ENCODE results near the gene TKTL1. TPM values are rescaled to one million over a fixed set of nuclear protein-coding genes. Genes with fewer than 3 reads are reported as not detected.
"Not testable (repeated sequence)": the region's sequence is repeated elsewhere in the genome, so short reads cannot be mapped to it uniquely, and the experiment has no call there.

Gene TKTL1, protein sequence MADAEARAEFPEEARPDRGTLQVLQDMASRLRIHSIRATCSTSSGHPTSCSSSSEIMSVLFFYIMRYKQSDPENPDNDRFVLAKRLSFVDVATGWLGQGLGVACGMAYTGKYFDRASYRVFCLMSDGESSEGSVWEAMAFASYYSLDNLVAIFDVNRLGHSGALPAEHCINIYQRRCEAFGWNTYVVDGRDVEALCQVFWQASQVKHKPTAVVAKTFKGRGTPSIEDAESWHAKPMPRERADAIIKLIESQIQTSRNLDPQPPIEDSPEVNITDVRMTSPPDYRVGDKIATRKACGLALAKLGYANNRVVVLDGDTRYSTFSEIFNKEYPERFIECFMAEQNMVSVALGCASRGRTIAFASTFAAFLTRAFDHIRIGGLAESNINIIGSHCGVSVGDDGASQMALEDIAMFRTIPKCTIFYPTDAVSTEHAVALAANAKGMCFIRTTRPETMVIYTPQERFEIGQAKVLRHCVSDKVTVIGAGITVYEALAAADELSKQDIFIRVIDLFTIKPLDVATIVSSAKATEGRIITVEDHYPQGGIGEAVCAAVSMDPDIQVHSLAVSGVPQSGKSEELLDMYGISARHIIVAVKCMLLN
- total RNA-seq (2014; rRNA removed; shearing (Covaris generic)), result not detected in 2 replicates

- H3K4me1 ChIP-seq (replicated peaks), result no peaks in the 10 kb centered on the region
- H3K27ac ChIP-seq, result no peak within 1 kb of the TSS
- no peaks in the 10 kb centered on the region for H3K9me3 ChIP-seq (replicated peaks)
- DNase-seq (ENCODE audit: low read depth in 1 of 2, low spot score in 2 of 2), result no peak
- no peak within 1 kb of the TSS for H3K4me3 ChIP-seq
- no peaks in the 10 kb centered on the region for H3K27me3 ChIP-seq (replicated peaks)
- no peaks in the 10 kb centered on the region for H3K36me3 ChIP-seq
These were observed at the start of gene TKTL1 for GRCh38 chrX:154295664-154296310. Gene TKTL1, plus strand, starts transcription at chrX:154295795. Its CDS starts 65 bp downstream, at chrX:154295860.

DNA sequence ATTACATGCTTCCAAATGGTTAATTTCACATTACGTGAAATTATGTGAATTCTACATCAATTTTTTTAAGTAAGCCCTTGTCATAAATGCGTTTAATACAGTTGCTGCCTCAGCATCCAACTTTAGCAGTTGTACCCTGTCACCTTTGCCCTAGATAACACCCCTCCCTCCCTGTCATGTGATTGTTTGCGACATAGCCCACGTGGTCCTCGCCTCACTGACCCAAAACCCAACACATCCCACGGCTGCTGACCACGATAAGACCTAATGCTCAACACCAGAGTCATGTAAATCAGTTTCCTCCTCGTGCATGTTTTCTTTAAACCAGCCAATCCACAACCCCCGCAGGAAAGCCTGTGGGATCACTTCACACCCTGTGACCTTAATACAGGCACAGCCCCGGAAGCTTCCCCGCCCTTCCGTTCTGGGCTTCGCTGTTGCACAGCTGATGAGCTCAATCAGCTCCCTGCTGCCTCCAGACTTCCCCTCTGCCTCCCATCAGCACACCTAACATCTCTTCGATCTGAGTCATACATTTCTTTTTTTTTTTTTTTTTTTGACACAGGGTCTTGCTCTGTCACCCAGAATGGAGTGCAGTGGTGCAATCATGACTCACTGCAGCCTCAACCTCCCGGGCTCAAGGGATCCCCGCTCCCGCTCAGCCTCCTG is 48.1 kb upstream of the TKTL1 start:
- not testable (repeated sequence) for H3K27me3 ChIP-seq (replicated peaks); H3K4me3 ChIP-seq; DNase-seq (ENCODE audit: low read depth in 1 of 2, low spot score in 2 of 2); H3K4me1 ChIP-seq (replicated peaks); H3K27ac ChIP-seq; H3K36me3 ChIP-seq; H3K9me3 ChIP-seq (replicated peaks)

DNA sequence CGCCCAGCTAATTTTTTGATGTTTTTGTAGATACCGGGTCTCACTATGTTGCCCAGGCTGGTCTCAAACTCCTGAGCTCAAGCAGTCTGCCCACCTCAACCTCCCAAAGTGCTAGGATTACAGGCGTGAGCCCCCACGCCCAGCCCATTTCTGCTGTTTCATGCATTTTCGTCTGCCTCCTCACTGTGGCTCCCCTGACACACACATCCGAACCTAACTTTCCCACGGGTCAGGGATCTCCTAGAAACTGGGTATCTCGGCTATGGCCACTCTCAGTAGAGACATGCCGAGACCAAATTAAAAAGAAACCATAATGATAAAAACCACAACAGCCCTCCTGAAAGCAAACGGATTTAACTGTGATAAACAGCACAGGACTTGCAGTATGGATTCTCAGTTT is 47.5 kb upstream of the TKTL1 start:
- H3K4me3 ChIP-seq; H3K27me3 ChIP-seq (replicated peaks); H3K27ac ChIP-seq; H3K4me1 ChIP-seq (replicated peaks); H3K9me3 ChIP-seq (replicated peaks); H3K36me3 ChIP-seq; DNase-seq (ENCODE audit: low read depth in 1 of 2, low spot score in 2 of 2): not testable (repeated sequence)

DNA sequence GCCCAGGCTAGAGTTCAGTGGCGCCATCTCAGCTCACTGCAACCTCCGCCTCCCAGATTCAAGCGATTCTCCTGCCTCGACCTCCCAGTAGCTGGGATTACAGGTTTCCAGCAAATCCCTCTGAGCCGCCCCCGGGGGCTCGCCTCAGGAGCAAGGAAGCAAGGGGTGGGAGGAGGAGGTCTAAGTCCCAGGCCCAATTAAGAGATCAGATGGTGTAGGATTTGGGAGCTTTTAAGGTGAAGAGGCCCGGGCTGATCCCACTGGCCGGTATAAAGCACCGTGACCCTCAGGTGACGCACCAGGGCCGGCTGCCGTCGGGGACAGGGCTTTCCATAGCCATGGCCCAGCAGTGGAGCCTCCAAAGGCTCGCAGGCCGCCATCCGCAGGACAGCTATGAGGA is 38.3 kb upstream of the TKTL1 start, which contains the start of gene OPN1MW3:
TSS of gene OPN1MW3 (plus strand) at position 301 of the 400 bp plus-strand sequence. CDS start at position 339, 38 bp downstream.
- not testable (repeated sequence) for H3K27me3 ChIP-seq (replicated peaks); H3K36me3 ChIP-seq; H3K9me3 ChIP-seq (replicated peaks); H3K4me1 ChIP-seq (replicated peaks); H3K27ac ChIP-seq; H3K4me3 ChIP-seq; DNase-seq (ENCODE audit: low read depth in 1 of 2, low spot score in 2 of 2)

DNA sequence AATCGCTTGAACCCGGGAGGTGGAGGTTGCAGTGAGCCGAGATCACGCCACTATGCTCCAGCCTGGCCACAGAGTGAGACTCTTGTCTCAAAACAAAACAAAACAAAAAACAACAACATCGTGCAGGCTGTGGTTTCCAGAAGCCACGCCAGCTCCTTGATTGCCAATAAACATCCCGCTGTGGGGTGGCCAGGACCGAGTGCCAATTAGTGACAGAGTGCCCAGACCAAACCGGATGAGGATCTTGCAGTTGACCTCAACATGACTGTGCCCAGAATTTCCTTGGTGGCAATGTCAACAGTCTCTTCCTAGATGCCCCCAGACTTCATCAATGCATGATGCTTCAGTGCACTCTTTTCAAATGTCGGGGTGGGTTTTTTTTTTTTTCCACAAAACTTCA is 36.9 kb upstream of the TKTL1 start:
- not testable (repeated sequence) for DNase-seq (ENCODE audit: low read depth in 1 of 2, low spot score in 2 of 2); H3K27me3 ChIP-seq (replicated peaks); H3K9me3 ChIP-seq (replicated peaks); H3K4me3 ChIP-seq; H3K36me3 ChIP-seq; H3K27ac ChIP-seq; H3K4me1 ChIP-seq (replicated peaks)

- H3K27me3 ChIP-seq (replicated peaks); H3K9me3 ChIP-seq (replicated peaks); H3K27ac ChIP-seq; H3K4me3 ChIP-seq; H3K4me1 ChIP-seq (replicated peaks); DNase-seq (ENCODE audit: low read depth in 1 of 2, low spot score in 2 of 2); H3K36me3 ChIP-seq: not testable (repeated sequence)
These were observed 32.5 kb upstream of the TKTL1 start for GRCh38 chrX:154263072-154263471.

- not testable (repeated sequence) for DNase-seq (ENCODE audit: low read depth in 1 of 2, low spot score in 2 of 2); H3K36me3 ChIP-seq; H3K4me3 ChIP-seq; H3K27me3 ChIP-seq (replicated peaks); H3K27ac ChIP-seq; H3K9me3 ChIP-seq (replicated peaks); H3K4me1 ChIP-seq (replicated peaks)
These were observed 26.4 kb upstream of the TKTL1 start for GRCh38 chrX:154269245-154269644.

GRCh38 chrX:154284489-154285338 is 10.9 kb upstream of the TKTL1 start:
- not testable (repeated sequence) for H3K4me3 ChIP-seq; H3K36me3 ChIP-seq; H3K9me3 ChIP-seq (replicated peaks); H3K27me3 ChIP-seq (replicated peaks); DNase-seq (ENCODE audit: low read depth in 1 of 2, low spot score in 2 of 2); H3K27ac ChIP-seq; H3K4me1 ChIP-seq (replicated peaks)

GRCh38 chrX:154286406-154286805 is 9.2 kb upstream of the TKTL1 start:
- DNase-seq (ENCODE audit: low read depth in 1 of 2, low spot score in 2 of 2), result not testable (repeated sequence)

GRCh38 chrX:154294791-154295574 is 612 bp upstream of the TKTL1 start, which contains the start of gene TEX28:
Gene TEX28, minus strand, starts transcription at chrX:154295124. Its CDS starts 3,007 bp downstream, at chrX:154292117.
- Histone ChIP-seq H3K27me3 (replicated peaks) (no peaks in the 10 kb centered on the region), H3K9me3 (replicated peaks) (no peaks in the 10 kb centered on the region), H3K4me3 (no peak within 1 kb of the TSS), H3K4me1 (replicated peaks) (no peaks in the 10 kb centered on the region), H3K27ac (no peak within 1 kb of the TSS), H3K36me3 (no peaks in the 10 kb centered on the region)
- no peak for DNase-seq (ENCODE audit: low read depth in 1 of 2, low spot score in 2 of 2)

More at GRCh38 chrX:154286406-154286805, 9.2 kb upstream of the TKTL1 start:
- not testable (repeated sequence) for H3K4me3 ChIP-seq; H3K9me3 ChIP-seq (replicated peaks); H3K27me3 ChIP-seq (replicated peaks); H3K36me3 ChIP-seq; H3K27ac ChIP-seq; H3K4me1 ChIP-seq (replicated peaks)

- no peak overlapping the region for H3K4me3 ChIP-seq
- no peaks in the 10 kb centered on the region for H3K36me3 ChIP-seq
- no peaks in the 10 kb centered on the region for H3K9me3 ChIP-seq (replicated peaks)
- no peak for DNase-seq (ENCODE audit: low read depth in 1 of 2, low spot score in 2 of 2)
- H3K4me1 ChIP-seq (replicated peaks), result no peaks in the 10 kb centered on the region
- H3K27me3 ChIP-seq (replicated peaks), result no peaks in the 10 kb centered on the region
- H3K27ac ChIP-seq, result no peak overlapping the region
These were observed 1.1 kb downstream of the TKTL1 start for GRCh38 chrX:154296731-154297130.

DNA sequence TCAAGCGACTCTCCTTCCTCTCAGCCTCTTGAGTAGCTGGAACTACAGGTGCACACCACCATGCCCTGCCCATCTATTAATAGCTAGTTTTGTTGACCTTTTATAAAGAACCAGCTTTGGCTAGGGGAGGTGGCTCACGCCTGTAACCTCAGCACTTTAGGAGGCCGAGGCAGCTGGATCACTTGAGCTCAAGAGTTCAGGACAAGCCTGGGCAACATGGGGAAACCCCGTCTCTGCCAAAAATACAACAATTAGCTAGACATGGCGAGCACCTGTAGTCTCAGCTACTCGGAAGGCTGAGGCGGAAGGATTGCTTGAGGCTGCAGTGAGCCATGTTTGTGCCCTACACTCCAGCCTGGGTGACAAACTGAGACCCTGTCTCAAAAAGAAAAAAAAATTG is 2.7 kb downstream of the TKTL1 start:
- no peak overlapping the region for H3K27ac ChIP-seq
- no peaks in the 10 kb centered on the region for H3K36me3 ChIP-seq
- H3K4me1 ChIP-seq (replicated peaks), result no peaks in the 10 kb centered on the region
- no peaks in the 10 kb centered on the region for H3K27me3 ChIP-seq (replicated peaks)
- no peaks in the 10 kb centered on the region for H3K9me3 ChIP-seq (replicated peaks)
- no peak overlapping the region for H3K4me3 ChIP-seq
- no peak for DNase-seq (ENCODE audit: low read depth in 1 of 2, low spot score in 2 of 2)
